A673 (cell line): ENCODE measurements around the gene C12orf76. TPM values are rescaled to one million over a fixed set of nuclear protein-coding genes. Genes with fewer than 3 reads are reported as not detected.

Source experiments
- BruUV-seq: library from RNA; stranded (reverse); fragments of 400-500 nt; replicated peaks from 2 replicates; lab custom pipeline; 2021; lab: Mats Ljungman, UMichigan
- CTCF ChIA-PET: fragments of 300-600 bp; sonication (Branson Sonifier 250); formaldehyde crosslinking; loops from one replicate; lab custom pipeline; 2022; ENCODE audit warnings: antibody characterized with exemption; lab: Charles Lee
- POLR2A ChIA-PET: fragments of 300-600 bp; sonication (Branson Sonifier 250); formaldehyde crosslinking; loops from one replicate; lab custom pipeline; 2022; ENCODE audit warnings: antibody characterized with exemption; ENCODE audit not compliant: low non-redundant PET; lab: Charles Lee
- DNase-seq: peaks from one replicate; pipeline ENCODE4 v3.0.0-alpha.2; 2015; ENCODE audit warnings: low spot score
- H3K27ac ChIP-seq: fragments of 200-600 bp; sonication (generic); 2 replicates; pipeline ENCODE4 v1.5.1; 2016; ENCODE audit warnings: mixed run types, low read depth, mild to moderate bottlenecking, mixed read lengths, antibody characterized with exemption, low read length; ENCODE audit not compliant: poor library complexity, severe bottlenecking
- H3K27me3 ChIP-seq: fragments of 200-600 bp; sonication (generic); replicated peaks from 2 replicates; pipeline ENCODE4 v1.6.1; 2017; ENCODE audit warnings: mixed run types, low read depth, mild to moderate bottlenecking, mixed read lengths, antibody characterized with exemption, low read length; ENCODE audit not compliant: insufficient read depth, poor library complexity
- H3K36me3 ChIP-seq: fragments of 200-600 bp; sonication (generic); 2 replicates; pipeline ENCODE4 v1.6.1; 2016; ENCODE audit warnings: mixed run types, mild to moderate bottlenecking, mixed read lengths, antibody characterized with exemption, low read length; ENCODE audit not compliant: insufficient read depth, poor library complexity, severe bottlenecking
- H3K4me1 ChIP-seq: fragments of 200-600 bp; sonication (generic); 2 replicates; pipeline ENCODE4 v1.6.1; 2017; ENCODE audit warnings: mixed run types, mild to moderate bottlenecking, mixed read lengths, antibody characterized with exemption, low read length; ENCODE audit not compliant: insufficient read depth, poor library complexity, severe bottlenecking
- H3K4me3 ChIP-seq: fragments of 200-600 bp; sonication (generic); 2 replicates; pipeline ENCODE4 v1.5.1; 2016; ENCODE audit warnings: low read depth, mixed run types, mild to moderate bottlenecking, mixed read lengths, low read length; ENCODE audit not compliant: poor library complexity, severe bottlenecking
- H3K9me3 ChIP-seq: fragments of 200-600 bp; sonication (generic); 2 replicates; pipeline ENCODE4 v1.6.1; 2016; ENCODE audit warnings: mixed run types, low read depth, mild to moderate bottlenecking, mixed read lengths, antibody characterized with exemption, low read length; ENCODE audit not compliant: poor library complexity, severe bottlenecking
- CTCF ChIP-seq: fragments of 300-800, 200-600 bp; sonication (generic); conservative IDR thresholded peaks from 2 replicates; pipeline ENCODE4 v1.5.1; 2017; ENCODE audit warnings: low read depth, mild to moderate bottlenecking, antibody characterized with exemption, low read length, moderate library complexity, mixed read lengths
- EZH2 ChIP-seq: fragments of 200-600 bp; sonication (generic); IDR thresholded peaks from 2 replicates; pipeline ENCODE4 v1.6.1; 2017; ENCODE audit warnings: borderline replicate concordance, low read depth, mild to moderate bottlenecking, mixed read lengths, antibody characterized with exemption, low read length; ENCODE audit not compliant: poor library complexity, severe bottlenecking
- intact Hi-C: fragments of 100-400 bp; cut with micrococcal nuclease; formaldehyde crosslinking; loops from one replicate; pipeline ENCODE4 v1.10.0; 2022; ENCODE audit not compliant: unreplicated experiment
- total RNA-seq: library from RNA; stranded (reverse); gene quantifications from 2 replicates; pipeline ENCODE4 v1.2.3, GENCODE V29; 2021

The C12orf76 gene
- total RNA-seq, 1 experiment from 2014 or later: 14.5 TPM

DNA sequence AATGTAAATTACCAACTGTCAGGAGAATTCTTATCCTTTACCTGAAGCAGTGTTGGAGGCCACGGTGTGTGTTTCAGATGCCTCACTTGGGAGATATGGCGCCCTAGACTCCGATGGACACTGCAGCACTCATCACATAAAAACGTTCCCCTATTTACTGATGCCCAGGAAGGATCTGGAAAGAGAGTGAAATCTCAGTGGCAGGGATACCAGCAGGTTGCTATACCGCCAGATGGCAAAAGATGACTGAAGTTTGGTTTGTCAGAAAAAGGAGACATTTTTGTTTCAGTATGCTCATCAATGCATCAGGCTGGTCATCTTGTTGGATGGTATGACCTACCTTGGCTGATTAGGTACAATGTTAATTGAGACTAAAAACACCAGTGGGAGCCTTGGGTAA lies 56.7 kb downstream of the C12orf76 start:
- peaks cover 11% of the 10 kb centered on the region for H3K4me1 ChIP-seq
- CTCF ChIA-PET: no interaction called here
- TF ChIP-seq CTCF (no peak), EZH2 (no peak)
- H3K27ac ChIP-seq: no peak overlapping the region
- H3K4me3 ChIP-seq: no peak overlapping the region
- no peak for DNase-seq
- no peaks in the 10 kb centered on the region for H3K9me3 ChIP-seq
- intact Hi-C loops: no loop called here
- H3K36me3 ChIP-seq: peaks cover 14% of the 10 kb centered on the region
- POLR2A ChIA-PET: no interaction called here
- no peaks in the 10 kb centered on the region for H3K27me3 ChIP-seq
- no TSS peak for BruUV-seq

Other genes starting within 250 kb of the C12orf76 start
- 0.11 and 0.33 TPM in 2 replicates for gene TRPV4, start 215.1 kb downstream of the C12orf76 start, total RNA-seq
- gene GLTP, start 168.0 kb downstream of the C12orf76 start, total RNA-seq: 20.2 and 20.7 TPM in 2 replicates
- gene TCHP, start 148.2 kb downstream of the C12orf76 start, total RNA-seq: 33.4 and 40.4 TPM in 2 replicates
- gene GIT2, start 52.2 kb downstream of the C12orf76 start, total RNA-seq: 47.3 and 48.1 TPM in 2 replicates
- gene ANKRD13A, start 49.1 kb downstream of the C12orf76 start, total RNA-seq: 19.8 and 22.6 TPM in 2 replicates
- 32.9 and 37.3 TPM in 2 replicates for gene IFT81, start 75.8 kb upstream of the C12orf76 start, total RNA-seq
- 296 and 333 TPM in 2 replicates for gene ATP2A2, start 232.7 kb upstream of the C12orf76 start, total RNA-seq